AG08396 (cell line): Measurements from ENCODE around the gene LDB1.
A peak's percentile ranks its signal among the peaks of the same experiment; 100 is the strongest.

Experiments used
- DNase-seq: peaks from one replicate; pipeline ENCODE4 v3.0.0; 2012; ENCODE audit warnings: low spot score, mixed read lengths

The LDB1 gene

DNA sequence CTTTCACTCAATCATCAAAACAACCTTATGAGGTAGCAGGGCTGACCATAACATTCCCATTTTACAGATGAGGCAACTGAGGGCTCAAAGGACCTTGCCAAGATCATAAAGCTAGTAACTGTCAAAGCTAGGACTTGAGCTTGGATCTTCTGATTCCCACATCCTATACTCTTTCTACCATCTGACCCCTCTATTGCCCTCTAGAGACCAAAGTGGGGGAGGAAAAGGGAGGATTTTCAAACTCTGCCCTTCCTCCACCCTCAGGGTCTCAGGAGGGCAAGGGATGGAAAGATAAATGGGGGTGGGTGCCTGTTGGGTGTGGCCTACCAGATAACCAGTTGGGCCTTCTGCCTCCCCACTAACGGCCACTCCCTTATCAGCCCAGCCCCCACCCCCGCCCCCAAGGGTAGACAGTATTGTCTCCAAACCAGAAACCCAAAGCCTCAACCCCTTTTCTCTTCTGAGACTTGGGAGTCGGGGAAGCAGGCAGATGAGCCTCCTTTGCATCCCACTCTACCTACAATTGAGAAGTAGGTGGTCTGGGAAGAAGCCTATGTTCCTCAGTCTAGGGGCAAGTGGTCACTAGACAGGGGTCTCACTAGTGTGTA, 7.9 kb downstream of the LDB1 start:
- DNase-seq, result no peak

DNA sequence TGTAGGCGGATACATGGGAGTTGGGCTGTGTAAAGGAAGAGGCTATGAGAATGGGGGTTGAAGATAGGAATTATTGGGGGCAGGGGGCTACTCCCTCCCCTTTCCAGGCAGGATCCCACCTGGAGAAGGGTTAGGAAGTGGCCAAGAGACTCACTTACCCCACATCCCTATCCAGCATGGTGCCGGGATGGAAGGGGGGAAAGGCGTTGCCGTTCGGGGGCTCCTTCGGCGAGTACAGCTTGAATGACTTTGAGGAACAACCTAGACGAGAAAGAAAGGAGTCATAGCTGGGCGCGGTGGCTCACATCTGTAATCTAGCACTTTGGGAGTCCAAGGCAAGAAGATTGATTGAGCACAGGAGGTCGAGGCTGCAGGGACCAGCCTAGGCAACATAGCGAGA, 8.9 kb downstream of the LDB1 start:
- DNase-seq, result no peak

DNA sequence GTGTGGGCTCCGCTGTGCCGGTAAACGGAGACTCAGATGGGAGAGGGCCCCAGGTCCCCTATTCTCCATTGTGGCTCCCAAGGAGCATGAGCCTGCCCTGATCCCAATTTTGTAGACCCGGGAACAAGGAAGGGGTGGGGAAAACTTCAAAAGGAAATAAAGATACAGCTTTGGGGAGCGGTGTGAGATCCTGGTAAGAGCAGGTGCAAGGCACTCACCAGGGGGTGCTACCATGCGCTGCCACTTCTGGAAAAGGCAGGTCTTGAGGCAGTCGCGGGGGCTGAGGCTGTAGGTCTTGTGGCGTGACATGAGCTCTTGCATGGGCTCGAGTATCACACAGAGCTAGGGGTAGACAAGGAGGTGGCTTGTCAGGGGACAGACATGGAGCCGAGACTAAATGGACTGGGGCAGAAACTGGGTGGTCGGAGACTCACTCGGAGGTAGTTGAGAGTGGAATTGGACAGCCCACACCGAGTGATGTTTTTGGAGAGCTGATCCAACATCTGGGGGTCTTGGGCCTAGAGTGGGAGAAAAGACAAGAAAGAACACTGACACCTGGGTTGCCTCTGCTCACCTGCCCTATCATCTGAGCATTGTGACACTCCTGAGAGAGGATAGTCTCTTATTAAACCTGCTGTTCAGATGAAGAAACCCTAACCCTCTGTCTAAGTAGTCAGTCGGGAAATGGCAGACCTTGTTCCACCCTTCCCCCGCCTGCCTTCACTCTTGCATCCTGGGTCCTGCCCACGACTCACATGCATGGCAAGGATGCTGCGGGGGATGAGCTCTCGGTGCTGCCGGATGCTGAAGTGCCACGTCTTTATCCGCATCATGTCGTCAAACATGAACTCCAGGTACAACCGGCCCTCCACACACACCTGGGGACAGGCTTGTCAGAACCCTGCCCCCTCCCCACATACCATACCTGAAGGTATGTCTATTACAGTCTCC, 10.7 kb downstream of the LDB1 start:
- DNase-seq, result no peak

DNA sequence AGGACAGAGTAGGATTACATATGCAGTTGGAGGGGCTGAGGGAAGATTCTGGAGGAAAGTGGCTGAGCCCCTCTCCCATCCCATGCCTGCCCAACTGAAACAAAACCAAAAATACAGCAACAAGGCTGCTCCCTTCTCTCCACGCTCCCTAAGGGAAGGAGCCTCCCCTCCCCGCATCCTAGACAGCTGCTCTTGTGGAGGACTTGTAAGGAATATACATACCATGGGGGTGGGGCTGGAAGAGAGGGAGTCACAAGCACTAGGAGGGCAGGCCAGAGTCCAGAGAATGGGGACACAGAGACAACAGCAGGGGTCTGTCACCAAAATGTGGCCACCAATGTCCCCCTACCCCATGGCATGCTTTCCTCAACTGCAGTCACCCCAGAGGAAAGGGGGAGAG, 13.2 kb downstream of the LDB1 start:
- DNase-seq, result peak; percentile 3

DNA sequence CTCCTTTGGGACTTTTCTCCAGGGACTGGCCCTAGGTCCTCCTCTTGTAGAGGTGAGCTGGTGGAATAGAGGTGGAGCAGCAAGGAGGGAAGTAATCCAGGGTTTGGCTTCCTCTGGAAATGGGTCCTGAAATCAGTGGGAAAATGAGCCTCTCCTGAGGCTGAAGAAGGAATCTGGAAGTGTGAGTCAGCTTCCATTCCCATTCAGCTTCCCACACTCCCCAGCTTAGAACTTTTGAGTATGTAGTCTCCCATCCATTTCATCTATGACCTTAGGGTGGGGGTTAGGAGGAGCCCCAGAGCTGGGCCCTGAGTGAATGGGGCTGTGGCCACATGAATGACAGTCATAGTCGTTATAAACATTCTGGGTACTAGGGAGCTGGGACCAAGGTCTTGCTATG, 17.7 kb downstream of the LDB1 start:
- DNase-seq, result no peak

DNA sequence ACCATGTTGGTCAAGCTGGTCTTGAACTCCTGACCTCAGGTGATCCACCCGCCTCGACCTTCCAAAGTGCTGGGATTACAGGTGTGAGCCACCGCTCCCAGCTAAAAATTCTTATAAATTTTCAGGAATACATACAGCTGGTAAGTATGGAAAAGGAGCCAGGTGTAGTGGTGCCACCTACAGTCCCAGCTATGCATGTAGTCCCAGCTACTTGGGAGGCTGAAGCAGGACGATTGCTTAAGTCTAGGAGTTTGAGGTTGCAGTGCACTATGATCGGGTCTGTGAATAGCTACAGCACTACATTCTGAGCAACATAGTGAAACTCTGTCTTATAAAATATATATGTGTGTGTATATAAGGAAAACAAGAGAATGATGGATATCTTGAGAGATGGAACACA, 19.0 kb downstream of the LDB1 start:
- no peak for DNase-seq

DNA sequence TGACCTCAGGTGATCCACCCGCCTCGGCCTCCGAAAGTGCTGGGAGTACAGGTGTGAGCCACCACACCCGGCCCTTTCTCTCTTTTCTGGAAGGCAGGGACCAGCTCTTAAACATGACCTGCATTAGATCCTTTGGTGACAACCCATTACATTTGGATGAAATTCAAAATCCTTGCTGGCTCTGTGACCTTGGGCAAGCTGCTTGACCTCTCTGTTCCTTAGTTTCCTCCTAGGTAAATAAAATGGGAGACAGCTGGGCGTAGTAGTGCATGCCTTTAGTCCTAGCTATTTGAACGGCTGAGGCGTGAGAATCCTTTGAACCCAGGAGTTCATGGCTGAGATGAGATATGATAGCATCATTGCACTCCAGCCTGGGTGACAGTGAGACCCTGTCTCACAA, 23.7 kb downstream of the LDB1 start:
- DNase-seq, result no peak

DNA sequence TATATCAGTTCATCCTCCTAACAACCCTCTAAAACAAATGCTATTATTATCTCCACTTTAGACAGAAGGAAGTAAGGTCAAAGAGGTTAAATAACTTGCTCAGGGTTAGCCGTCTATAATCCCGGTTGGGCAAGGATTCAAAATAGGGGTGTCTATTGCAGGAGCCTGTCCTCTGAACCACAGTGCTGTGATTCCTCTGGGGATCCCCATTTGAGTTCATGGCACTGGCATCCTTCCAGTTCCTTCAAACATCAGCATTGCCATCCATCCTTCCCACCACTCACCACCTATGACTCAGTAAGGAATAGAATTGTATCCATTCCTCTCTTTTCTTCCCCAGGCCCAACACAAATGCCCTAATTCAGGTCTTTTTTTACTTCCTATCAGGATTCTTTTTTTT, 29.4 kb downstream of the LDB1 start:
- DNase-seq, result peak; percentile 32

DNA sequence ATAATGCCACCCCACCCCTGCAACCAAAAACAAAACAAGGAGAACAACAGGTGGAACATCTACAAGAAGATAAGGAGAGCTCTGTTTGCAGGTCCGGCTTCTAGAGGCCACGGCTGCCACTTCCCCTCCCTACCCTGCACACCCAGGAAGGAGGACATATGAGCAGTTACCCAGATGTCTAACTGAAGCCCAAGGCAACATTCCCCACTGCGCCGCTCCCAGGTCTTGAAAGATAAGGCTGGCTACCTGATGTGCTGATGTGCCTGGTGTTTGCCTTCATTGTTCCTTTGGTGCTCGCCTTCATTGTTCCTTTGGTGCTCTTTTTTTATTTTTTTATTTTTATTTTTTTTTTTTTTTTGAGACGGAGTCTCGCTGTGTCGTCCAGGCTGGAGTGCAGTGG, 34.0 kb downstream of the LDB1 start:
- no peak for DNase-seq

DNA sequence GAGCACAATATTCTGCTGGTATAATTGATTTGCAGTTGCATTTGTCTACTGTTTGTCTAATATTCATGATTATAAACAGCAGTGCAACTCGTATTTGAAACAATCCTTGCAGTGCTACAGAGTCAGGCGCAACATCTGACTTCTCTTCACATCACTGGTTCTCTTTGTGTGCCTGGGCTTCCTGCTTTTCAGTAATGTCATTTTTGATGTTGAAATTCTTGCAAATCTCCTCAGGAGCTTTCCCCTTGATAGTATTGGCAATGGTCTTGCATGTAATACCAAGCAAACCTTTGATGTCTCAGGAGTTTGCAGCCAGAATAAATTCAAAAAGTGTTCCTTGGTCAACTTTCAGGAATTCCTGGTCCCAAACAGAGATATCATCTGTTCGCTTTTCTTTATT, 34.8 kb downstream of the LDB1 start:
- no peak for DNase-seq

DNA sequence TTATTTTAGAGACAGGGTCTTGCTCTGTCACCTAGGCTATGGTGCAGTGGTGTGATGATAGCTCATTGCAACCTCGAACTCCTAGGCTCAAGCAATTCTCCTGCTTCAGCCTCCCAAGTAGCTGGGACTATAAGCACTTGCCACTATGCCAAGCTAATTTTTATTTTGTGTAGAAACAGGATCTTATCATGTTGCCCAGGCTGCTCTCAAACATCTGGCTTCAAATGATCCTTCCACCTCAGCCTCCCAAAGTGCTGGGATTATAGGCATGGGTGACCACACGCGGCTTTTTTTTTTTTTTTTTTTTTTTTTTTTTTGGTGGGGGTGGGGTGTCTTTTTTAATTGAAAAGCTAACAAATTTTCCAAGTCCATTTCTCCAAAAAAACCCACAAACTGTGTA, 36.6 kb downstream of the LDB1 start:
- no peak for DNase-seq

DNA sequence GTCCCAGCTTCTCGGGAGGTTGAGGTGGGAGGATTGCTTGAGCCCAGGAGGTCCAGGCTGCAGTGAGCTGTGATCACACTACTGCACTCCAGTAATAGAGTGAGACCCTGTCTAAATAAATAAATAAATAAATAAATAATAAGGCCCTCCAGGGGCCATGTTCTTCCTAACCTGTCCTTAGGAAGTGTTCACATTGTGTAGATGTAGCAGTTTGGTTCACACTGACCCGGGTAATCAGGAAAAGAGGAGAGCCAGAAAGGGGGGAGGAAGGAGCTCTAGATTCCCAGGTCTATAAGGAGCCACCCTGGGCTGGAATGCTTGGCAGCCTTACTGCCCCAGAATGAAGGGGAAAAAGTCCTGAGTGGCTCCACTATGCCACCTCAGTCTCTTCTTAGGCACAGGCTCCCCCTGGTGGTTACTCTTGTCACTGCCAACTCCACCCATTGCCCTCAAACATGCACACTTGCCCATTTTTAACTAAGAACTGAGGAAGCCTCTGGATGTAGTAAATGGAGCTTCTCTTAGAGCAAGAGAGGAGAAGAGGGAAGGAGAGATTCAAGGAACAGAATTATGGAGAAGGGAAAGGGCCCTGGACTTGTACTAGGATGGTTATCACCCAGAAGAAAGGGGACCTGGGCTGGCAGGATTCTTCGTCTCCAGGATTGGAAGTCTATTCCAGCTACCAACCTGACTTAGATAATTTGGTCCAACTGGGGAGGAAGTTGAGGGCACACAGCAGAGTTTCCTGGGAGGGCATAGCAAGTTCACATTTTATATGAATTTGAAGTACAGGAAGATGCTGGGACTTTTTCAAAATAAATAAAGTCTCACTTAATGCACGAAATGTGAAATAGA, 47.3 kb downstream of the LDB1 start:
- DNase-seq, result peak; percentile 87

DNA sequence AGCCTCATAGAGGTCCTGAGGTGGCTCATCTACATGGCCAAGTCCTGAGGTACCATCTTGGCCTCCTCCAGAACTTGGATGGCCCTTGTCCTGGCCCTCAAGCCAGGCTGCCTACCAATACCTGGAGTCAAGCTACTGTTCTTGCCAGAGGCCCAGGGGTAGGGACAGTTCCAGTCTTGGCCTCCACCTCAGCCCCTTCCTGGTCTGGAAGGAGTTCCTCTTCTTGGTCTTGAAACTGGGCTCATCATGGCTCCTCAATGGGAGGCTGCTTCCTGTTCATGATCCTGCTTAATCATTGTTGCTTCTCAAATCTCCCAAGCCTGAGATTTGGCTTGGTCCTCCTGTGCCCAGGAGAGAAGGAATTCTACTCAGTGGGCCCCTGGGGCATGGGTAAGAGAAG, 51.1 kb downstream of the LDB1 start:
- no peak for DNase-seq

DNA sequence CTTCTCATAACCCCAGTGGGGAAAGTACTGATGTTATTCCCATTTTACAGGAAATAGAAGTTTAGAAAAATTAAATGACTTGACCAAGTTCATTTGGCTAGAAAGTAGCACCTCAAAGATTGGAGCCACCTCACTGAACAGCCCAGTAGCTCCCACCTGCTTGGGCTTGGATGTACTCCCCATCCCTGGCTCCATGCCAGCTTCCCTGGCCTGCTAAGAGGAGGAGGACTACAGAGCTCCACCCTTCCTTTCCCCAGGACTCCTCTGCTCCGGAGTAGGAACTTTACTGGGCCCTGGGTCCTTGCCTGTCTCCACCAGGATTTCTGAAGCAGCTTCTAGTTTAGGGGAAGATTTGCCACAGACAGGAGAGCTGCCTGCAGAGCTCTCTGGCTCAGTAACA, 52.0 kb downstream of the LDB1 start:
- DNase-seq, result no peak

DNA sequence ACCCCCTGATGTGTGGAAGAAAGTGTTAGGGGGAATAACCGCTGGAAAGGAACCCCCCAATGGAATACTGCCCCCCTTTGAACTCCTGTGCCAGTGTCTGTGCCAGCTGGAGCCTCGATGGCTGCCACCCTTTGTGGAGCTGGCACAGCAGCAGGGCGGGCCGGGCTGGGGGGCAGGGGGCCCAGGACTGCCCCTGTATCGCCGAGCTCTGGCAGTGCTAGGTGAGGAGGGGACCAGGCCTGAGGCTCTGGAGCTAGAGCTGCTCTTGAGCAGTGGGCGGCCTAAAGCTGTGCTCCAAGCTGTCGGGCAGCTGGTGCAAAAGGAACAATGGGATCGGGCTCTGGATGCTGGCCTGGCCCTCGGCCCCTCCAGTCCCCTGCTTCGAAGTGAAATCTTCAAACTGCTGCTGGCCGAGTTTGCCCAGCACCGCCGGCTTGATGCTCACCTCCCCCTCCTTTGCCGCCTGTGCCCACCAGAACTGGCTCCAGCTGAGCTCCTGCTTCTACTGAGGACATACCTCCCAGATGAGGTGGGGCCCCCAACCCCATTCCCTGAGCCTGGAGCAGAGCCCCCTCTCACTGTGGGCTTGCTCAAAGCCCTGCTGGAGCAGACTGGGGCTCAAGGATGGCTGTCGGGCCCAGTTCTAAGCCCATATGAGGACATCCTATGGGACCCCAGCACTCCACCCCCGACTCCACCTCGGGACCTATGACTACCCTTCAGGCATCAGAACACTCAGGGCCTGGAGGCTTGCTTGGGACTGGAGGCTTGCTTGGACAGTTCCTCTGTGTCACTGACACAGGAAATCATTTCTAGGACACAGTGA, 52.9 kb downstream of the LDB1 start:
- DNase-seq, result no peak

DNA sequence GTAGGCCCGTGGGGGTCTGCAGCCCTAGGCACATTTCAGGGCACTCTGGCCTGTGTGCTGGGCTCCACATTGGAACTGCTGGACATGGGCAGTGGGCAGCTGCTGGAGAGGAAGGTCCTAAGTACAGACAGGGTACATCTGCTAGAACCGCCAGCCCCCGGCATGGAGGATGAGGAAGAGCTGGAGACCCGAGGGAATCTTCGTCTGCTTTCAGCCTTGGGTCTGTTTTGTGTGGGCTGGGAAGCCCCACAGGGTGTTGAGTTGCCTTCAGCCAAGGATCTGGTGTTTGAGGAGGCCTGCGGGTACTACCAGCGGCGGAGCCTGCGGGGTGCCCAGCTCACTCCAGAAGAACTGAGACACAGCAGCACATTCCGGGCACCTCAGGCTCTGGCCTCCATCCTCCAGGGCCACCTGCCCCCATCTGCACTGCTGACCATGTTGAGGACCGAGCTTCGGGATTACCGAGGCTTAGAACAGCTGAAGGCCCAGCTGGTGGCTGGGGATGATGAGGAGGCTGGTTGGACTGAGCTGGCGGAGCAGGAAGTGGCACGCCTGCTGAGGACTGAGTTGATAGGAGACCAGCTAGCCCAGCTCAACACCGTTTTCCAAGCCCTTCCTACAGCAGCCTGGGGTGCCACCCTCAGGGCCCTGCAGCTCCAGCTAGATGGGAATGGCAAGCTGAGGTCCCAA, 53.6 kb downstream of the LDB1 start:
- DNase-seq, result no peak

DNA sequence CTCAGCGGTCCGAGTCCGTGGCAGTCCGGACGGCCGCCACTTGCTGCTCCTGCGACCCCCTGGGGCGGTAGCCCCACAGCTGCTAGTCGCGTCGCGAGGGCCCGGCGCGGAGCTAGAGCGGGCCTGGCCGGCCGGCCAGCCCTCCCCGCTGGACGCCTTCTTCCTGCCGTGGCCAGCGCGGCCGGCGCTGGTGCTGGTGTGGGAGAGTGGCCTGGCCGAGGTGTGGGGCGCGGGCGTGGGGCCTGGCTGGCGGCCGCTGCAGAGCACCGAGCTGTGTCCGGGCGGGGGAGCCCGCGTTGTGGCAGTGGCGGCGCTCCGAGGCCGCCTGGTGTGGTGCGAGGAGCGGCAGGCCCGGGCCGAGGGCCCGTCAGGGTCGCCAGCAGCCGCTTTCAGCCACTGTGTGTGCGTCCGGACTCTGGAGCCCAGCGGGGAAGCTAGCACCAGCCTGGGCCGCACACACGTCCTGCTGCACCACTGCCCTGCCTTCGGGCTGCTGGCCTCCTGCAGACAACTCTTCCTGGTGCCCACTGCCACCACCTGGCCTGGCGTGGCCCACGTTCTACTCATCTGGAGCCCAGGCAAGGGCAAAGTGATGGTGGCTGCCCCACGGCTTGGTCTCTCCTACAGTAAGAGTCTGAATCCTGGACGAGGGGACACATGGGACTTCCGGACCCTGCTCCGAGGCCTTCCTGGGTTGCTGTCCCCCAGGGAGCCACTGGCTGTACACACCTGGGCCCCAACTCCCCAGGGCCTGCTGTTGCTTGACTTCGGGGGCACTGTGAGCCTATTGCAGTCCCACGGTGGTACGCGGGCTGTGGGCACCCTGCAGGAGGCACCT, 54.4 kb downstream of the LDB1 start:
- DNase-seq, result peak; percentile 66

DNA sequence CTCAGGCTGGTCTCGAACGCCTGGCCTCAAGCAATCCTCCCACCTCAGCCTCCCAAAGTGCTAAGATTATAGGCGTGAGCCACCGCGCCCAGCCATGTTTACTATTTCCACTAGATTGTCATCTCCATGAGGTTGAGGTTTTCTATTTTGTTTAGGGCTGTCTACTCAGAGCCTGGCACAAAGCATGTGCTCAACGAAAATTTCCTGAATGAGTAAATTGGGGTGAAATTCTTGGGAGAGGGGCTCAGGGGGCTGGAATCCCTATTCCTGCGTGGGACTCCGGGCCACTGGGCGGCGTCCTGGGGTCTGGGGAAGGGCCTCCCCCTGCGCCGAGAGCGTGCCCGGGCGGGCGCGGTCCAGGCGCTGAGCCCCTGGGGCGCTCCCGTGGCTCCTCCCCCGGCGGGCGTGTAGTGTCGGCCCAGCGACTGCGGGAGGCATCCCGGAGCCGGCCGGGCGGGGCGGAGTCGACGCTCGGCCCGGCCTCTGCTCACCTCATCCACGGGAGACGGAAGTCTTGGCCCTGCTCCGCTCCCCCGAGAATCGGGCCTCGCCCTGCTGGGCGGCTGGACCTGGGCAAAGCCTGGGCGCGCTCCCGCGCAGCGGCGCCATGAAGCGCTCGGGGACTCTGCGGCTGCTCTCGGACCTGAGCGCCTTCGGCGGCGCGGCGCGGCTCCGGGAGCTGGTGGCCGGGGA, 55.2 kb downstream of the LDB1 start, which contains the start of gene HPS6:
TSS of gene HPS6 (plus strand) at position 482 of the 693 bp plus-strand sequence. CDS start at position 608, 126 bp downstream.
- DNase-seq, result peak; percentile 97

DNA sequence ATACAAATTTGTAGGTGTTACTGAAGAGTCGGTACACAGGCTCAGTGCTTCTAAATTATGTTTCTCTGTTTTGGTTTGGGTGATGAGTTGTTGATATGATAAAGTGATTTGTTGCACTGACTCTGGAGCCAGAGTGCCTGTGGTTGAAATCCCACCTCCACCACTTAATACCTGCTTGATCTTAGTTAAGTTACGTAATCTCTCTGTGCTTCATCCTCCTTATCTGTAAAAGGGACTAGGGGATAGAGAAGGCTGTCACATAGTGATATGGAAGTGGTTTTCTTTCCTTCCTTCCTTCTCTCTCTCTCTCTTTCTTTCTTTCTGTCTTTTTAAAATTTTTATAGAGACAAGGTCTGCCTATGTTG, 55.7 kb downstream of the LDB1 start:
- no peak for DNase-seq

DNA sequence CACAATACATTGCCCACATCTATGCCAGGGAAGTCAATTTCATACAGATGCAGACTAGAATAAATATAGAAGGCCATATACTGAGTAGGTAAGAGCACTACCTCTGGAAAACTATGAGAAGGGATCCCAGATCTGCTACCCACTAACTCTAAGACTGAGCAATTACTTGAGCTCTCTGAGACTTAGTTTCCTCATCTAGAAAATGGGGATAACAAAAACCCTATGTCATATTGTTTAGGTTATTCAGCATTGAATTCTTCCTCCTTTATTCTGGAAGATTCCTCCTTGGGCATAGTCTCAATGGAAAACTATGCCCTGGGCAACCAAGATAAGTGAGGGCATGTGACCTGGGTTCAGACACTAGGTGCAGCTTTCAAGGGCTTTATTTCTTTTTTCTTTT, 60.2 kb downstream of the LDB1 start:
- no peak for DNase-seq
